Fibroblast of mammary gland (primary cell): ENCODE results near the gene YAF2.

Experiments used
- DNase-seq: peaks from one replicate; pipeline ENCODE4 v3.0.0-alpha.2; 2010; ENCODE audit warnings: low read depth
- H3K4me3 ChIP-seq: 2 replicates; pipeline ENCODE4 v1.5.1; 2011; ENCODE audit warnings: low read depth, mild to moderate bottlenecking, low read length, moderate library complexity; ENCODE audit not compliant: control insufficient read depth
- TF ChIP-seq, protein P1 (sequence below): conservative IDR thresholded peaks from 2 replicates; pipeline ENCODE4 v1.5.1; 2011; ENCODE audit warnings: low read depth, low read length, inconsistent platforms; ENCODE audit not compliant: control insufficient read depth, insufficient read depth

Gene YAF2

DNA sequence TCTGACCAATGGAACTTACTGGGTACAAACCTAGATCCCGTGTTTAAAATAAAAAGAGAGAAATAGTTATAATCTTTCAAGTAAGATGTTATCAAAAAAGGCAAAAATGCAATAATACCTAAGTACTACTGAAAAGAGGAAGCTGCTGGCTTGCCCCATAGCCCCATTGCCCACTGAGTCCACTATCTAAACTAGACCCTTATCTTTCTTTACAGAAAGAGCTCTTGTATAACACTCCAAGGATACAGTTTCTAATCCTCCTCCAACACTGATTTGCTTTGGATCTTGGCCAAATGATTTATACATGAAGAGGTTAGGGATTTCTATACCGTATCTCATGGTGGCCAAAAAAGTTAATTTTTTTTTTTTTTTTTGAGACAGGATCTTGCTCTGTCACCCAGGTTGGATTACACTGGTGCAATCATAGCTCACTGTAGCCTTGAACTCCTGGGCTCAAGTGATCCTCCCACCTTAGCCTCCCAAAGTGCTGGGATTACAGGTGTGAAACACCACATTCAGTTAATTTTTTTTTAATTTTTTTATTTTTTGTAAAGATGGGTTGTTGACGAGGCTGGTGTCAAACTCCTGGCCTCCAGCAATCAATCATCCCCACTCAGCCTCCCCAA, 96.0 kb downstream of the YAF2 start:
- TF ChIP-seq, protein P1, sequence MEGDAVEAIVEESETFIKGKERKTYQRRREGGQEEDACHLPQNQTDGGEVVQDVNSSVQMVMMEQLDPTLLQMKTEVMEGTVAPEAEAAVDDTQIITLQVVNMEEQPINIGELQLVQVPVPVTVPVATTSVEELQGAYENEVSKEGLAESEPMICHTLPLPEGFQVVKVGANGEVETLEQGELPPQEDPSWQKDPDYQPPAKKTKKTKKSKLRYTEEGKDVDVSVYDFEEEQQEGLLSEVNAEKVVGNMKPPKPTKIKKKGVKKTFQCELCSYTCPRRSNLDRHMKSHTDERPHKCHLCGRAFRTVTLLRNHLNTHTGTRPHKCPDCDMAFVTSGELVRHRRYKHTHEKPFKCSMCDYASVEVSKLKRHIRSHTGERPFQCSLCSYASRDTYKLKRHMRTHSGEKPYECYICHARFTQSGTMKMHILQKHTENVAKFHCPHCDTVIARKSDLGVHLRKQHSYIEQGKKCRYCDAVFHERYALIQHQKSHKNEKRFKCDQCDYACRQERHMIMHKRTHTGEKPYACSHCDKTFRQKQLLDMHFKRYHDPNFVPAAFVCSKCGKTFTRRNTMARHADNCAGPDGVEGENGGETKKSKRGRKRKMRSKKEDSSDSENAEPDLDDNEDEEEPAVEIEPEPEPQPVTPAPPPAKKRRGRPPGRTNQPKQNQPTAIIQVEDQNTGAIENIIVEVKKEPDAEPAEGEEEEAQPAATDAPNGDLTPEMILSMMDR: no peak
- H3K4me3 ChIP-seq: no peak overlapping the region
- no peak for DNase-seq

- H3K4me3 ChIP-seq: no peak overlapping the region
- TF ChIP-seq, protein P1: no peak
- peak; percentile 31 for DNase-seq
Observed at GRCh38 chr12:42140901-42141300, 97.1 kb downstream of the YAF2 start.

- H3K4me3 ChIP-seq: no peak overlapping the region
- TF ChIP-seq, protein P1: no peak
- DNase-seq: peak; percentile 86
Observed at GRCh38 chr12:42135259-42135814, 102.7 kb downstream of the YAF2 start.

DNA sequence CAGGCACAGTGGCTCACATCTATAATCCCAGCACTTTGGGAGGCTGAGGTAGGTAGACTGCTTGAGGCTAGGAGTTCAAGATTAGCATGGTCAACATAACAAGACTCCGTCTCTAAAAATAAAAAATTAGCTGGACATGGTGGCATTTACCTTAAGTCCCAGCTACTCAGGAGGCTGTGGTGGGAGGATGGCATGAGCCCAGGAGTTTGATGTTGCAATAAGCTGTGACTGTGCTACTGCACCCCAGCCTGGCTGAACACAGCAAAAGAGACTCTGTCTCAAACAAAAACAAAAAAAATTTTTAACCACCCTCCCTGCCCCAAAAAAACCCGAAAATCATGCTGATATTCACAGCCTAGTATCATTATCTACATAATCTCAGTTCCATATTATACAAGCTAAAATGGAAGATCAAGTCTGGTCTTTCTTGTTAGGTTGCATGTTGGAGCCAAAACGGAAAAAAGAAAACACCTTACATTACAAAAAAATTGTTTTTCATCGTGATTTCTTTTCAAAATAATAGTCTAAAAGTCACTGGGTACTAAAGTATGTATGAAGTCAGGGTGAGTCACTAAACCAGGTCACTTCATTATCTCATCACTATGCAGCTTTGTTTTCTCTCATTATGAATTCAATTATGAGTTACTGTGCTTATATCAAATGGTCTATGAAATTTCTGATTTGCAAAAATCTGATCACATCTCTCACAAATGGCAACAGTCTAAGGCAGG, 107.2 kb downstream of the YAF2 start:
- DNase-seq: peak; percentile 77
- TF ChIP-seq, protein P1: no peak
- peak overlapping the region; percentile 34 for H3K4me3 ChIP-seq

DNA sequence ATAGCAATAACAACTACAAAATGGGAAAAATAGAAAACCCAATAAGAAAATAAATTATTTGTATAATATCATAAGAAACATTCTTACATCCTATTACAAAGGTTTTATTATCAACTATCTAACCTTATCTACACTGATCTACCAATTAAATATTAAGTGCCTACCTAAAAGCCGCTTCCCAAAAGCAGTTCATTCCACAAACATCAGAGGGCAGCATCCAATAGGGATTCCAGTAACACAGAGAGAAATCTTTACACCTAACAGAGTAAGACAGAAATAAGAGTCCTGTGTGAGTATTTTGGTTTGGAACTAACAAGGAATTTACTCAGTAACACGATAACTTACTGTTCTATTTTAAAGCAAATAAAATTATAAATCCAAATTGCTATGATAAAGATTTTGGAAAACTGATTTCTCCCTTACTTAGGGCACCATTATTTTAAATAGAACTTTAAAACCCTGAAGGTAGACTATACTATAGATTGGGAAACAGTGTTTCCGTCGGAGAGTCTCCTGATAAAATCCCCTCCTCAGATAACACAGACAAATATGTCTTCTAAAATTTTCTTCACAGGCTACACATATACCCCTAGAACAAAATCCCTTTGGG, 108.3 kb downstream of the YAF2 start:
- DNase-seq: peak; percentile 84
- no peak overlapping the region for H3K4me3 ChIP-seq
- TF ChIP-seq, protein P1: peak; percentile 91

DNA sequence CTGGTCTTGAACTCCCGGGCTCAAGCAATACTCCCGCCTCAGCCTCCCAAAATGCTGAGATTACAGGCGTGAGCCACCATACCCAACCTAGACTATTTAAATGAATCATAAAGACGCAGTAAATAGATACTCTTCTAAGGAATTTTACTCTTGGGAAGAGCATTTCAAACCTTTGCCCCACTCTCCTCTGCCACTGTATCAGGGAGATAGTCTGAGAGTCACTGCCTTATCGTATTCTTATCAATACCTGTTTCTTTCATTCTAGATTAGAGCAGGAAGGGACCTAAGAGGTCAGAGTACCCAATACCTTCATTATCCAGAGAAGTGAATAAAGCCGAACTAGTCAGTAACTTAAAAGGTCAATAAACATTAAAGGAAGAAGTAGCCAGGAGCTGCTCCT, 109.2 kb downstream of the YAF2 start:
- no peak for DNase-seq
- TF ChIP-seq, protein P1: no peak
- no peak overlapping the region for H3K4me3 ChIP-seq
